ENCODE measurements around the gene CEP57L1. TPM values are rescaled to one million over a fixed set of nuclear protein-coding genes. Genes with fewer than 3 reads are reported as not detected.

Gene CEP57L1
- total and polyA plus RNA-seq, 8 donors, result 11.3 to 42.5 (median 33.6) TPM

GRCh38 chr6:109060571-109060970, 34.7 kb upstream of the CEP57L1 start:
- H3K4me1 ChIP-seq, result peaks cover 21 to 37% of the 10 kb centered on the region in 2 donors
- no peak for TF ChIP-seq CTCF (IDR thresholded peaks at IDR 0.05)
- intact Hi-C loops (cut with DNase I), result loop anchor here in 1 of 2 donors (10.0 kb wide), 1 partner anchor 166 kb away; no protein-coding TSS in a partner anchor
- H3K9me3 ChIP-seq, result no peaks in the 10 kb centered on the region
- no peaks in the 10 kb centered on the region for H3K27me3 ChIP-seq
- no peak for ATAC-seq
- no peak overlapping the region for H3K4me3 ChIP-seq
- H3K36me3 ChIP-seq, result no peaks in the 10 kb centered on the region
- H3K27ac ChIP-seq, result no peak overlapping the region
- DNase-seq, result no peak

- Histone ChIP-seq H3K36me3 (no peaks in the 10 kb centered on the region), H3K4me1 (peaks cover 21 to 27% of the 10 kb centered on the region in 2 donors), H3K27me3 (no peaks in the 10 kb centered on the region), H3K9me3 (no peaks in the 10 kb centered on the region), H3K27ac (no peak overlapping the region), H3K4me3 (no peak overlapping the region)
- ATAC-seq (no peak), DNase-seq (no peak)
- TF ChIP-seq CTCF (IDR thresholded peaks at IDR 0.05), result no peak
- intact Hi-C loops (cut with DNase I), result loop anchor here in 1 of 2 donors (10.0 kb wide), 1 partner anchor 167 kb away; no protein-coding TSS in a partner anchor
Measured at GRCh38 chr6:109062216-109062615, 33.1 kb upstream of the CEP57L1 start.

- Histone ChIP-seq H3K27ac (no peak overlapping the region), H3K36me3 (no peaks in the 10 kb centered on the region), H3K9me3 (no peaks in the 10 kb centered on the region), H3K4me3 (no peak overlapping the region), H3K4me1 (peaks cover 21 to 27% of the 10 kb centered on the region in 2 donors), H3K27me3 (no peaks in the 10 kb centered on the region)
- intact Hi-C loops (cut with DNase I), result loop anchor here in 1 of 2 donors (10.0 kb wide), 1 partner anchor 168 kb away; no protein-coding TSS in a partner anchor
- ATAC-seq (no peak), DNase-seq (no peak)
- TF ChIP-seq CTCF (IDR thresholded peaks at IDR 0.05), result no peak
Measured at GRCh38 chr6:109062767-109063352, 32.4 kb upstream of the CEP57L1 start.

GRCh38 chr6:109069746-109070145, 25.6 kb upstream of the CEP57L1 start:
- Histone ChIP-seq H3K9me3 (no peaks in the 10 kb centered on the region), H3K36me3 (no peaks in the 10 kb centered on the region)
- ATAC-seq, result no peak

More at GRCh38 chr6:109069746-109070145, 25.6 kb upstream of the CEP57L1 start:
- intact Hi-C loops (cut with DNase I), result loop anchor here (5.0 to 10.0 kb wide), 3 partner anchors 175 to 527 kb away; no protein-coding TSS in a partner anchor
- Histone ChIP-seq H3K27me3 (no peaks in the 10 kb centered on the region), H3K4me3 (no peak overlapping the region), H3K27ac (no peak overlapping the region), H3K4me1 (peaks cover 0 to 26% of the 10 kb centered on the region in 2 donors)
- no peak for DNase-seq
- TF ChIP-seq CTCF (IDR thresholded peaks at IDR 0.05), result no peak

All from left lung (tissue), 10 donors.